Transverse colon (tissue), 4 donors: Measurements from ENCODE around the gene MGLL.

Experiments used
- EP300 ChIP-seq: sonication (generic); formaldehyde crosslinking; IDR thresholded peaks from one replicate; pipeline ENCODE4 v1.6.1; 2017; ENCODE audit warnings: antibody characterized with exemption, low read depth
- POLR2A ChIP-seq: fragments of 450-650 bp; IDR thresholded peaks from one replicate; pipeline ENCODE4 v1.6.1; 2016; ENCODE audit warnings: antibody characterized with exemption, mild to moderate bottlenecking, moderate library complexity
- POLR2AphosphoS5 ChIP-seq, 3 donors: sonication (generic); formaldehyde crosslinking; IDR thresholded peaks; one replicate each; pipeline ENCODE4 v1.6.1; 2016; ENCODE audit warnings: antibody characterized with exemption in 3 of 3
- TF ChIP-seq, protein P1 (sequence below), 5 experiments: fragments of 200-600 bp in 3 of 5; fragments of 450-650 bp in 2 of 5; sonication (generic) in 3 of 5; IDR thresholded peaks; 1 replicate in 2 of 5; 2 replicates in 3 of 5; pipeline ENCODE4 v1.5.1; 2016 to 2017; ENCODE audit warnings: antibody characterized with exemption in 5 of 5, inconsistent platforms in 3 of 5, mild to moderate bottlenecking in 2 of 5, moderate library complexity in 1 of 5

DNA sequence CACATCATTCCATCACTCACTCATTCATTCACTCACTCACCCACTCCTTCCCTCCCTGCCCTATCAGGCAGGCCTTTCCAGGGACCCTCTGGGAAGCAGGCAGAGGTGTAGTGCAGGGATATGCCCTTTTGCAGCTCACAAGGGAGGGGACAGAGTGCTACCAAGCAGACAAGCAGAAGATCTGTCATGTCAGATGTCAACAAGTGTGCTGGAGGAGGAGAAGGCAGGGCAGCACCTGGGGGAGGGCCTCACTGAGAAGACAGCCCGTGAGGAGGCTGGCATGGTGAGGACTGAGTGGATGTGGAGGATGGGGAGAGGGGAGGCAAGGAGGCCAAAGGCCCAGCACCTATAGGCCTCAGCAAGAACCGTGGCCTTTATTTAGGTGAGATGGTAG lies 134.3 kb downstream of the MGLL start:
- TF ChIP-seq, protein P1, sequence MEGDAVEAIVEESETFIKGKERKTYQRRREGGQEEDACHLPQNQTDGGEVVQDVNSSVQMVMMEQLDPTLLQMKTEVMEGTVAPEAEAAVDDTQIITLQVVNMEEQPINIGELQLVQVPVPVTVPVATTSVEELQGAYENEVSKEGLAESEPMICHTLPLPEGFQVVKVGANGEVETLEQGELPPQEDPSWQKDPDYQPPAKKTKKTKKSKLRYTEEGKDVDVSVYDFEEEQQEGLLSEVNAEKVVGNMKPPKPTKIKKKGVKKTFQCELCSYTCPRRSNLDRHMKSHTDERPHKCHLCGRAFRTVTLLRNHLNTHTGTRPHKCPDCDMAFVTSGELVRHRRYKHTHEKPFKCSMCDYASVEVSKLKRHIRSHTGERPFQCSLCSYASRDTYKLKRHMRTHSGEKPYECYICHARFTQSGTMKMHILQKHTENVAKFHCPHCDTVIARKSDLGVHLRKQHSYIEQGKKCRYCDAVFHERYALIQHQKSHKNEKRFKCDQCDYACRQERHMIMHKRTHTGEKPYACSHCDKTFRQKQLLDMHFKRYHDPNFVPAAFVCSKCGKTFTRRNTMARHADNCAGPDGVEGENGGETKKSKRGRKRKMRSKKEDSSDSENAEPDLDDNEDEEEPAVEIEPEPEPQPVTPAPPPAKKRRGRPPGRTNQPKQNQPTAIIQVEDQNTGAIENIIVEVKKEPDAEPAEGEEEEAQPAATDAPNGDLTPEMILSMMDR (IDR thresholded peaks at IDR 0.05): no peak
- peak in 1 of 3 donors; percentile 10 for TF ChIP-seq POLR2AphosphoS5 (IDR thresholded peaks at IDR 0.05)
- TF ChIP-seq EP300: no peak
- TF ChIP-seq POLR2A: no peak
